ENCODE measurements around the gene MRPL23. TPM values are rescaled to one million over a fixed set of nuclear protein-coding genes. Genes with fewer than 3 reads are reported as not detected.

Gene MRPL23
- polyA plus RNA-seq, 1 donor (not counting 4 experiments of a cell fraction or from before 2014, with no cell fraction given) = 68.2 TPM

DNA sequence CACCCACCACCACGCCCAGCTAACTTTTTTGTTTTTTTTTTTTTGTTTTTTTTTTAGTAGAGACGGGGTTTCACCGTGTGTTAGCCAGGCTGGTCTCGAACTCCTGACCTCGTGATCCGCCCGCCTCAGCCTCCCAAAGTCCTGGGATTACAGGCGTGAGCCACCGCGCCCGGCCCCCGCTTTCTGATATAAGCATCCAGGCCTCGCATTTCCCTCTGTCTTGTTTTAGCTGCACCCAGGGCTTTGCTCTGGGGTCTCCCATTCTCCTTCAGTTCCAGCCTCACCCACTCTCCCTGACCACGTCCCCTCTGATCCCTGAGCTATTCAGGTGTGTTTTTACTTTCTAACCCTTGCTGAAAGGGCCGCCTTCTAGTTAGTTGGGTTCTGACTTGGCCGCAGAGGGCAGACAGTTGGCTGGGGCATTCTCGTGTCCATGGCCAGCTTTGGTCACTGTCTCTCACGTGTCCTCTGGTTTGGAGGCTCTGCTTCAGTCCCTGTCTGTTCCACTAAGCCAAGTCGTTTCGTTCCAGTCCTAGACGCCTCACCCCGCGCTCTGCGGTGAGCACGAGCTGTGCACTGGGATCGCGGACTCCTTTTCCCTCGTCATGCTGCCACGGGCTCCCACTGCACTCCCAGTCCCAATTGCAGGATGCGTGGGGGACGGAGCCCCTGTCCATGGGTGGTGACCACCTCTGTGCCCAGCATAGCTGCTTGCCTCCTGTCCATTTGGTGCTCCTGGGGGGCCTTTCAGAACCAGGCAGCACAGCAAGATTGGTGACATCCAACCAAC is 33.7 kb upstream of the MRPL23 start:
- peaks cover 10% of the 10 kb centered on the region for H3K27me3 ChIP-seq (ENCODE audit: control insufficient read depth, extremely low read depth, insufficient read depth, low read length)
- no peaks in the 10 kb centered on the region for H3K36me3 ChIP-seq (ENCODE audit: control insufficient read depth in 2 of 2, extremely low read depth in 1 of 2, insufficient read depth in 2 of 2, low read length in 2 of 2)
- no peaks in the 10 kb centered on the region for H4K20me1 ChIP-seq (ENCODE audit: control insufficient read depth, extremely low read depth, insufficient read depth, low read length)
- H3K9ac ChIP-seq (ENCODE audit: control insufficient read depth, extremely low read depth, insufficient read depth, low read length) = no peak overlapping the region
- TF ChIP-seq, protein P1, sequence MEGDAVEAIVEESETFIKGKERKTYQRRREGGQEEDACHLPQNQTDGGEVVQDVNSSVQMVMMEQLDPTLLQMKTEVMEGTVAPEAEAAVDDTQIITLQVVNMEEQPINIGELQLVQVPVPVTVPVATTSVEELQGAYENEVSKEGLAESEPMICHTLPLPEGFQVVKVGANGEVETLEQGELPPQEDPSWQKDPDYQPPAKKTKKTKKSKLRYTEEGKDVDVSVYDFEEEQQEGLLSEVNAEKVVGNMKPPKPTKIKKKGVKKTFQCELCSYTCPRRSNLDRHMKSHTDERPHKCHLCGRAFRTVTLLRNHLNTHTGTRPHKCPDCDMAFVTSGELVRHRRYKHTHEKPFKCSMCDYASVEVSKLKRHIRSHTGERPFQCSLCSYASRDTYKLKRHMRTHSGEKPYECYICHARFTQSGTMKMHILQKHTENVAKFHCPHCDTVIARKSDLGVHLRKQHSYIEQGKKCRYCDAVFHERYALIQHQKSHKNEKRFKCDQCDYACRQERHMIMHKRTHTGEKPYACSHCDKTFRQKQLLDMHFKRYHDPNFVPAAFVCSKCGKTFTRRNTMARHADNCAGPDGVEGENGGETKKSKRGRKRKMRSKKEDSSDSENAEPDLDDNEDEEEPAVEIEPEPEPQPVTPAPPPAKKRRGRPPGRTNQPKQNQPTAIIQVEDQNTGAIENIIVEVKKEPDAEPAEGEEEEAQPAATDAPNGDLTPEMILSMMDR (optimal IDR thresholded peaks at IDR 0.05 in 1 of 3, IDR thresholded peaks at IDR 0.05 in 1 of 3, conservative IDR thresholded peaks at IDR 0.05 in 1 of 3; ENCODE audit: extremely low read depth in 1 of 3, insufficient read depth in 2 of 3, low read length in 3 of 3) = no peak
- TF ChIP-seq EZH2 (IDR thresholded peaks at IDR 0.05; ENCODE audit: low read length) = no peak
- no peak overlapping the region for H3K4me3 ChIP-seq (ENCODE audit: control insufficient read depth in 2 of 3, extremely low read depth in 1 of 3, insufficient read depth in 2 of 3, low read depth in 1 of 3, low read length in 3 of 3)
- H3K79me2 ChIP-seq (ENCODE audit: control insufficient read depth, insufficient read depth, low read length) = no peaks in the 10 kb centered on the region
- dilution Hi-C loops (cut with MboI; ENCODE audit: extremely low pct_ligation_motif_present, low sequenced_read_pairs) = no loop called here
- no peak overlapping the region for H3K4me2 ChIP-seq (ENCODE audit: control insufficient read depth, extremely low read depth, insufficient read depth, low read depth, low read length)
- H2AFZ ChIP-seq (ENCODE audit: control insufficient read depth, low read length) = no peak overlapping the region
- no peak for FAIRE-seq
- no peaks in the 10 kb centered on the region for H3K9me1 ChIP-seq (ENCODE audit: control insufficient read depth, extremely low read depth, insufficient read depth, low read length)
- H3K4me1 ChIP-seq (ENCODE audit: control insufficient read depth, extremely low read depth, insufficient read depth, low read length) = no peaks in the 10 kb centered on the region
- no peak for DNase-seq (ENCODE audit: low read depth, low spot score)
- H3K9me3 ChIP-seq (ENCODE audit: control insufficient read depth, low read depth, low read length) = no peaks in the 10 kb centered on the region
- H3K27ac ChIP-seq (ENCODE audit: control insufficient read depth, insufficient read depth, low read length) = no peak overlapping the region

DNA sequence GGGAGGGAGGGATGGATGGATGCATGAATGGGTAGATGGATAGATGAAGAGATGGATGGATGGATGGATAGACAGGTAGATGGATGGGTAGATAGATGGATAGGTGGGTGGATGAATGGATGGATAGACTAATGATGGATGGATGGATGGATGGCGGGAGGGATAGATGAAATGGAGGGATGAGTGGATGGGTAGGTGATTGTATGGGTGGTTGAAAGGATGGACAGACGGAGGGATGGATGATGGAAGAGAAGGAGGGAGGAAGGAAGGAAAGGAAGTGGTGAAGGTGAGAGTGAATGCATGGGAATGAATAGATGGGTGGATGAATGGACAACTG is 31.4 kb upstream of the MRPL23 start:
- Histone ChIP-seq H3K9ac (ENCODE audit: control insufficient read depth, extremely low read depth, insufficient read depth, low read length) (no peak overlapping the region), H3K36me3 (ENCODE audit: control insufficient read depth in 2 of 2, extremely low read depth in 1 of 2, insufficient read depth in 2 of 2, low read length in 2 of 2) (no peaks in the 10 kb centered on the region)
- no peak for FAIRE-seq

More for the DNA sequence above, 31.4 kb upstream of the MRPL23 start:
- no peaks in the 10 kb centered on the region for H3K4me1 ChIP-seq (ENCODE audit: control insufficient read depth, extremely low read depth, insufficient read depth, low read length)
- no peaks in the 10 kb centered on the region for H3K79me2 ChIP-seq (ENCODE audit: control insufficient read depth, insufficient read depth, low read length)
- dilution Hi-C loops (cut with MboI; ENCODE audit: extremely low pct_ligation_motif_present, low sequenced_read_pairs) = no loop called here
- H2AFZ ChIP-seq (ENCODE audit: control insufficient read depth, low read length) = no peak overlapping the region
- H3K27ac ChIP-seq (ENCODE audit: control insufficient read depth, insufficient read depth, low read length) = no peak overlapping the region
- TF ChIP-seq, protein P1 (optimal IDR thresholded peaks at IDR 0.05 in 1 of 3, IDR thresholded peaks at IDR 0.05 in 1 of 3, conservative IDR thresholded peaks at IDR 0.05 in 1 of 3; ENCODE audit: extremely low read depth in 1 of 3, insufficient read depth in 2 of 3, low read length in 3 of 3) = no peak
- no peaks in the 10 kb centered on the region for H3K9me1 ChIP-seq (ENCODE audit: control insufficient read depth, extremely low read depth, insufficient read depth, low read length)
- no peak for DNase-seq (ENCODE audit: low read depth, low spot score)
- no peaks in the 10 kb centered on the region for H4K20me1 ChIP-seq (ENCODE audit: control insufficient read depth, extremely low read depth, insufficient read depth, low read length)
- H3K27me3 ChIP-seq (ENCODE audit: control insufficient read depth, extremely low read depth, insufficient read depth, low read length) = peaks cover 10% of the 10 kb centered on the region
- no peak overlapping the region for H3K4me3 ChIP-seq (ENCODE audit: control insufficient read depth in 2 of 3, extremely low read depth in 1 of 3, insufficient read depth in 2 of 3, low read depth in 1 of 3, low read length in 3 of 3)
- no peak overlapping the region for H3K4me2 ChIP-seq (ENCODE audit: control insufficient read depth, extremely low read depth, insufficient read depth, low read depth, low read length)
- H3K9me3 ChIP-seq (ENCODE audit: control insufficient read depth, low read depth, low read length) = no peaks in the 10 kb centered on the region

Measured in keratinocyte (primary cell).